H1 (cell line): ENCODE results near the gene TRAK1.

Source experiments
- BRCA1 ChIP-seq: IDR thresholded peaks from 2 replicates; pipeline ENCODE4 v1.6.1; 2012; ENCODE audit warnings: low read depth, low read length, improper control_type of control experiment
- CREB1 ChIP-seq: IDR thresholded peaks from 2 replicates; pipeline ENCODE4 v1.6.1; 2012; ENCODE audit warnings: inconsistent platforms
- CTCF ChIP-seq, 3 experiments: IDR thresholded peaks; 1 replicate in 2 of 3; 2 replicates in 1 of 3; pipeline versions ENCODE4 v1.5.1 to v1.6.1; 2011; ENCODE audit warnings: low read length in 3 of 3, mild to moderate bottlenecking in 3 of 3, inconsistent platforms in 2 of 3, low read depth in 1 of 3, moderate library complexity in 1 of 3; ENCODE audit not compliant: insufficient read depth in 1 of 3; ENCODE audit errors: control extremely low read depth in 1 of 3
- GABPA ChIP-seq: IDR thresholded peaks from 2 replicates; pipeline ENCODE4 v1.6.1; 2011; ENCODE audit warnings: mild to moderate bottlenecking, low read length, moderate library complexity, borderline replicate concordance; ENCODE audit not compliant: insufficient read depth
- GTF2F1 ChIP-seq: IDR thresholded peaks from 2 replicates; pipeline ENCODE4 v1.6.1; 2012; ENCODE audit warnings: low read depth, low read length, improper control_type of control experiment, borderline replicate concordance
- MAFK ChIP-seq: IDR thresholded peaks from 2 replicates; pipeline ENCODE4 v1.6.1; 2012; ENCODE audit warnings: low read depth, mild to moderate bottlenecking, improper control_type of control experiment, low read length
- POLR2A ChIP-seq, 2 experiments: IDR thresholded peaks; 1 replicate in 1 of 2; 2 replicates in 1 of 2; pipeline ENCODE4 v1.6.1; 2011; ENCODE audit warnings: low read depth in 2 of 2, low read length in 2 of 2, mild to moderate bottlenecking in 2 of 2; ENCODE audit errors: control extremely low read depth in 1 of 2
- RAD21 ChIP-seq, 2 experiments: IDR thresholded peaks in 1 of 2; conservative IDR thresholded peaks in 1 of 2; 2 replicates each; pipeline ENCODE4 v1.6.1; 2011; ENCODE audit warnings: low read depth in 2 of 2, low read length in 2 of 2, improper control_type of control experiment in 1 of 2, inconsistent platforms in 1 of 2, mild to moderate bottlenecking in 1 of 2, moderate library complexity in 1 of 2
- RNF2 ChIP-seq: fragments of 200-900, 300-1000 bp; sonication (generic); IDR thresholded peaks from 2 replicates; pipeline ENCODE4 v1.7.1; 2016; ENCODE audit warnings: borderline replicate concordance, low read depth, mild to moderate bottlenecking, antibody characterized with exemption, low read length; ENCODE audit not compliant: poor library complexity, severe bottlenecking; ENCODE audit errors: missing control alignments
- SIRT6 ChIP-seq: IDR thresholded peaks from one replicate; pipeline ENCODE4 v1.7.1; 2012; ENCODE audit warnings: low read length, inconsistent platforms
- TAF1 ChIP-seq: IDR thresholded peaks from 2 replicates; pipeline ENCODE4 v1.6.1; 2011; ENCODE audit warnings: mild to moderate bottlenecking, low read depth, low read length
- TEAD4 ChIP-seq: IDR thresholded peaks from 2 replicates; pipeline ENCODE4 v1.6.1; 2012; ENCODE audit warnings: low read depth, low read length, inconsistent platforms, mixed read lengths
- YY1 ChIP-seq: IDR thresholded peaks from 2 replicates; pipeline ENCODE4 v1.6.1; 2011; ENCODE audit warnings: low read depth, mild to moderate bottlenecking, low read length

GRCh38 chr3:42149532-42149931, 58.4 kb downstream of the TRAK1 start:
- TF ChIP-seq YY1 (no peak), RNF2 (no peak), CTCF (IDR thresholded peaks at IDR 0.05; ENCODE audit: control extremely low read depth in 1 of 3, insufficient read depth in 1 of 3, low read depth in 1 of 3, low read length in 3 of 3) (no peak), MAFK (no peak), TEAD4 (no peak), POLR2A (IDR thresholded peaks at IDR 0.05; ENCODE audit: control extremely low read depth in 1 of 2, low read depth in 2 of 2, low read length in 2 of 2) (no peak), RAD21 (IDR thresholded peaks at IDR 0.05 in 1 of 2, conservative IDR thresholded peaks at IDR 0.05 in 1 of 2; ENCODE audit: low read depth in 2 of 2, low read length in 2 of 2) (no peak), BRCA1 (no peak), TAF1 (no peak), GABPA (no peak), SIRT6 (no peak), GTF2F1 (no peak), CREB1 (no peak)
